ENCODE measurements around the gene ONECUT1.
"Not testable (repeated sequence)": the region's sequence is repeated elsewhere in the genome, so short reads cannot be mapped to it uniquely, and the experiment has no call there.

Gene ONECUT1

DNA sequence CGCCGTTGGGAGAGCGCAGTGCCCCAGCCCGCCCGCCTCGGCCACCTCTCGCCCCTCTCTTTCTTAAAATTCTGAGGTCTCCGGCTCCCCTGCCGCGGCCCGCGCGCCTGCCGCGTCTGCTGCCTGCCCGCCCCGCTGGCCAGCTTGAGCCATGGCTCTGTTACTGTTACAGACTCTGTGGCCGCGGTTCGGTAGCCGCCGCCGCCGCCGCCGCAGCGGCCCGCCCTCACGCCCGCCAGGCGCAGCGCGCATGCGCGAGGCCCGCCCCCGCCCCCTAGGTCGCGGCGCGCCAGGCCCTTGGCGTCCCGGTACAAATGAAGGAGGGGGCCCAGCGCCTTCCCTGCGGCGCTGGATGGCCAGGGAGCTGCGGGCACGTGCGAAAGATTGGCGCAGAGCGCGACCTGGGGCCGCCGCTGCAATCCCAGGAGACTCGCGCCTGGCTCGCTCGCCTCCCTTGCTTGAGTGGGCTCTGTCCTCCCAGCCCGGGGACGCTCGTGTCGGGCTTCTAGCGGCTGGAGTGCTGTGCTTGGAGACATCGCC lies at the start of gene ONECUT1:
TSS of gene ONECUT1 (minus strand) at position 168 of the 540 bp plus-strand sequence. CDS start 452 bp downstream, outside the sequence.
- H3K9ac ChIP-seq (ENCODE audit: low read length) = no peak within 1 kb of the TSS

GRCh38 chr15:52834379-52834778 lies 44.2 kb upstream of the ONECUT1 start:
- no peaks in the 10 kb centered on the region for H3K4me1 ChIP-seq (ENCODE audit: control insufficient read depth, insufficient read depth, low read length)
- H3K9me3 ChIP-seq (ENCODE audit: control insufficient read depth, low read length) = no peaks in the 10 kb centered on the region
- H3K4me3 ChIP-seq (ENCODE audit: low read length) = no peak overlapping the region
- H3K36me3 ChIP-seq (ENCODE audit: control insufficient read depth, insufficient read depth, low read length) = no peaks in the 10 kb centered on the region
- H3K27me3 ChIP-seq (ENCODE audit: control insufficient read depth, insufficient read depth, low read length) = no peaks in the 10 kb centered on the region
- H3K9ac ChIP-seq (ENCODE audit: low read length) = no peak overlapping the region

More for the DNA sequence above, at the start of gene ONECUT1:
- no peaks in the 10 kb centered on the region for H3K9me3 ChIP-seq (ENCODE audit: control insufficient read depth, low read length)
- peaks cover 83% of the 10 kb centered on the region for H3K27me3 ChIP-seq (ENCODE audit: control insufficient read depth, insufficient read depth, low read length)
- peak within 1 kb of the TSS; percentile 41 for H3K4me3 ChIP-seq (ENCODE audit: low read length)
- H3K36me3 ChIP-seq (ENCODE audit: control insufficient read depth, insufficient read depth, low read length) = no peaks in the 10 kb centered on the region
- peaks cover 19% of the 10 kb centered on the region for H3K4me1 ChIP-seq (ENCODE audit: control insufficient read depth, insufficient read depth, low read length)

DNA sequence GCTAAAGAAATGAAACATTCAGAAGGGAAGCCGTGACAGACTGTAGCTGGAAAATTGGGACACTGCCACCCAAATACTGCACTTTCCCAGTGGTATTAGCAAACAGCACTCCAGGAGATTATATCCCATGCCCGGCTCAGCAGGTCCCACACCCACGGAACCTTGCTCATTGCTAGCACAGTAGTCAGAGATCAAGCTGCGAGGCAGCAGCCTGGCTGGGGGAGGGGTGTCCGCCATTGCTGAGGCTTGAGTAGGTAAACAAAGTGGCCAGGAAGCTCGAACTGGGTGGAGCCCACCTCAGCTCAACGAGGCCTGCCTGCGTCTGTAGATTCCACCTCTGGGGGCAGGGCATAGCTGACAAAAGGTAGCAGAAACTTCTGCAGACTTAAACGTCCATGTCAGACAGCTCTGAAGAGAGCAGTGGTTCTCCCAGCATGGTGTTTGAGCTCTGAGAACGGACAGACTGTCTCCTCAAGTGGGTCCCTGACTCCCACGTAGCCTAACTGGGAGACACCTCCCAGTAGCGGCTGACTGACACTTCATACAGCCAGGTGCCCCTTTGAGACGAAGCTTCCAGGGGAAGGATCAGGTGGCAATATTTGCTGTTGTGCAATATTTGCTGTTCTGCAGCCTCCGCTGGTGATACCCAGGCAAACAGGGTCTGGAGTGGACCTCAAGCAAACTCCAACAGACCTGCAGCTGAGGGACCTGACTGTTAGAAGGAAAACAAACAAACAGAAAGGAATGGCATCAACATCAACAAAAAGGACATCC lies 34.2 kb upstream of the ONECUT1 start:
- not testable (repeated sequence) for H3K4me1 ChIP-seq (ENCODE audit: control insufficient read depth, insufficient read depth, low read length); H3K36me3 ChIP-seq (ENCODE audit: control insufficient read depth, insufficient read depth, low read length); H3K9me3 ChIP-seq (ENCODE audit: control insufficient read depth, low read length); H3K9ac ChIP-seq (ENCODE audit: low read length); H3K4me3 ChIP-seq (ENCODE audit: low read length); H3K27me3 ChIP-seq (ENCODE audit: control insufficient read depth, insufficient read depth, low read length)

DNA sequence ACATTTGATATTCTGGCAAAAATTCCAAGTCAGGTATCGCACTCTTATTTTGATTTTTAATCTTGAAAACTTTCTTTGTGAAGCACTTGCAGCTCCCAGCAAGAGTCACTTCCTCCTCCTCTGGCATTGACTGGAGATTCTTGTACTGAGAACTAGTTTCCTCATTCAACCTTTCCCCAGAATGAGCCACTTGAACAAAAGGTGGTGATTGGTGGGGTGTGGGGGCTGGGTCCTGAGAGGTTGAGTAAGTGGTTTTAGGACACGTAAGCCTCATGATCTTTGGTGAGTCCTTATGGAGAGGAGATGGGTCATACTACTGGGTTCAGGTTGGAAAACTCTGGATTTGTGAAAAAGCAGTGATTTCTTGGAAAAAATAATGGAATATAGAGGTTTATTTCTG lies 32.3 kb upstream of the ONECUT1 start:
- H3K27me3 ChIP-seq (ENCODE audit: control insufficient read depth, insufficient read depth, low read length) = no peaks in the 10 kb centered on the region
- no peak overlapping the region for H3K9ac ChIP-seq (ENCODE audit: low read length)
- no peaks in the 10 kb centered on the region for H3K4me1 ChIP-seq (ENCODE audit: control insufficient read depth, insufficient read depth, low read length)
- no peaks in the 10 kb centered on the region for H3K9me3 ChIP-seq (ENCODE audit: control insufficient read depth, low read length)
- H3K36me3 ChIP-seq (ENCODE audit: control insufficient read depth, insufficient read depth, low read length) = no peaks in the 10 kb centered on the region
- H3K4me3 ChIP-seq (ENCODE audit: low read length) = no peak overlapping the region

DNA sequence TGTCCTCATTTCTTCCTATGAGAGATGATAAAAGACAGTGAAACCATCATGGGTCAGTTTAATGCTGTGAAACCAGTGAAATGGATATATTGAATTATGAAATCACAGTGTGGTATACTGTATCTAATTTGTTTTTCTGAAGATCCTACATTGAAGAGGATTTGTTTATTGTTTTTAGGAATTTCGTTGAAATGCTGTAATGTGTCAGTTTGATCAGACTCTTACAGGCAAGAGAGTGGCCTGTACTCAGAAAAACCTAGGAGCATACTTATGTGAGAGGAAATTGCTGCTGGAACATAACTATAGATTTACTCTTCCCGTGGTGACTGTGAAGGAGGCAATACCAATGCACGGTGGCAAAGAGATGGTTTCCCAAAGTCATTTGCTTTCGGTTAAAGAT lies 29.1 kb upstream of the ONECUT1 start:
- Histone ChIP-seq H3K4me3 (ENCODE audit: low read length) (no peak overlapping the region), H3K36me3 (ENCODE audit: control insufficient read depth, insufficient read depth, low read length) (no peaks in the 10 kb centered on the region), H3K9ac (ENCODE audit: low read length) (no peak overlapping the region), H3K27me3 (ENCODE audit: control insufficient read depth, insufficient read depth, low read length) (no peaks in the 10 kb centered on the region), H3K4me1 (ENCODE audit: control insufficient read depth, insufficient read depth, low read length) (no peaks in the 10 kb centered on the region), H3K9me3 (ENCODE audit: control insufficient read depth, low read length) (no peaks in the 10 kb centered on the region)

DNA sequence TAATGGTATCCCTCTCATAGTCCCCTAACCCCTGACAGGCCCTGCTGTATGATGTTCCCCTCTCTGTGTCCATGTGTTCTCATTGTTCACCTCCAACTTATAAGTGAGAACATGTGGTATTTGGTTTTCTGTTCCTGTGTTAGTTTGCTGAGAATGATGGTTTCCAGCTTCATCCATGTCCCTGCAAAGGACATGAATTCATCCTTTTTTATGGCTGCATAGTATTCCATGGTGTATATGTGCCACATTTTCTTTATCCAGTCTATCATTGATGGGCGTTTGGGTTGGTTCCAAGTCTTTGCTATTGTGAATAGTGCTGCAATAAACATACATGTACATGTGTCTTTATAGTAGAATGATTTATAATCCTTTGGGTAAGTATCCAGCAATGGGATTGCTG lies 25.8 kb upstream of the ONECUT1 start:
- H3K36me3 ChIP-seq (ENCODE audit: control insufficient read depth, insufficient read depth, low read length); H3K27me3 ChIP-seq (ENCODE audit: control insufficient read depth, insufficient read depth, low read length); H3K4me1 ChIP-seq (ENCODE audit: control insufficient read depth, insufficient read depth, low read length); H3K4me3 ChIP-seq (ENCODE audit: low read length); H3K9ac ChIP-seq (ENCODE audit: low read length); H3K9me3 ChIP-seq (ENCODE audit: control insufficient read depth, low read length): not testable (repeated sequence)

DNA sequence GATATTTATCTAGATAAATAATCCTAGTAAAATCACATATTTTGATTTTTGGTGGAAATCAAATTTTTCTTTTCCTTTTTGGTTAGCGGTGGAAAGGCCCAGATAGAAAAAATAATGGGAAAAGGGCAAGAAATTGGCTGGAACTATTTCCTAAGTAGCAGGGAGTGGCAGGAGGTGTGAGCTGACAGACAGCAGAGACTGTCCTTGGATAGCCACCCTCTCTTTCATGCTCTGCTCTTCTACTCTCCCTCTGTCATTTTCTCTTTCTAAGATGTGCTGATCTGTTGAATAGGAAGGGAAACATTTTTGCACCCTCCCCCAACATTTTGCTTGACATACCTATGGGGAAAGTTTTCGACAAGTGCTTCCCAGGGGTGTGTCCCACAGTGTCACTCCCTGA lies 18.9 kb upstream of the ONECUT1 start:
- Histone ChIP-seq H3K4me1 (ENCODE audit: control insufficient read depth, insufficient read depth, low read length) (peaks cover 13% of the 10 kb centered on the region), H3K9me3 (ENCODE audit: control insufficient read depth, low read length) (no peaks in the 10 kb centered on the region), H3K27me3 (ENCODE audit: control insufficient read depth, insufficient read depth, low read length) (peaks cover 53% of the 10 kb centered on the region), H3K9ac (ENCODE audit: low read length) (no peak overlapping the region), H3K36me3 (ENCODE audit: control insufficient read depth, insufficient read depth, low read length) (no peaks in the 10 kb centered on the region), H3K4me3 (ENCODE audit: low read length) (no peak overlapping the region)

DNA sequence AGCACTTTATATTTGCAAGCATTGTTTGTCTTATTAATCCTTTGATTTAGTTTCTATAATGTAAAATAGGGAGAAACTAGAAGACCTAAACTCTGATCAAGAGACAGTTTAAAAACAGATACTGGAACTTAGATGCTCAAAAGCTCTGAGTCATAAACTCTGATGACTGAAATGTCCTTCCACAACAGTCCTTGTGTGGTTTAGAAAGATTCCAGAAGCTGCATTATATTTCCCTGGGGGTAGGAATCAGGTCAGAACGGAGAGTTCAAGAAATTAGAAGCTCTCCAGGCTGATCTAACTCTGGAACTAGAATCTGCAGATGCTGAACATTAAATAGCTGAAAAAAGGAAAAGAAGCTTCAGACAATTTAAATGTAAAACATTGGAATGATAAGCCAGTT lies 18.3 kb upstream of the ONECUT1 start:
- no peaks in the 10 kb centered on the region for H3K36me3 ChIP-seq (ENCODE audit: control insufficient read depth, insufficient read depth, low read length)
- H3K4me1 ChIP-seq (ENCODE audit: control insufficient read depth, insufficient read depth, low read length) = peaks cover 16% of the 10 kb centered on the region
- no peaks in the 10 kb centered on the region for H3K9me3 ChIP-seq (ENCODE audit: control insufficient read depth, low read length)
- no peak overlapping the region for H3K4me3 ChIP-seq (ENCODE audit: low read length)
- no peak overlapping the region for H3K9ac ChIP-seq (ENCODE audit: low read length)
- H3K27me3 ChIP-seq (ENCODE audit: control insufficient read depth, insufficient read depth, low read length) = peaks cover 58% of the 10 kb centered on the region

DNA sequence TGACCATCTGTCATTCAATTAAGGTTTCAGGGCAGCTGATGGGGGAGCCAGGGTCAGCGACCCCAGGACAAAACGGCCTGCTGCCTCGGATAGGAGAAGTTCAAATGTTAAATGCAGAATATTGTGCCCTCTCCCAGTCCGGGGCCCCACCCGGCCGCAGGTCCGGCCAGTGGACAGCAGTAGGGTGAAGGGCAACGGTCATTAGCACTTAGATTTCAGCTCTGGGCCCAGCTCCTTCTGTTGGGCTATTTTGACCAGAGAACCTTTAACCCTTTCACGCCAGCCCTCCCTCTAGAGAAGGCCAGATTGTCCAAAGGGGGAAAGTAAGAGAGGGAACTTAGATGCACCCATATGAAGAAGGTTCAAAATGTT lies 16.1 kb upstream of the ONECUT1 start:
- Histone ChIP-seq H3K36me3 (ENCODE audit: control insufficient read depth, insufficient read depth, low read length) (no peaks in the 10 kb centered on the region), H3K4me3 (ENCODE audit: low read length) (no peak overlapping the region), H3K9ac (ENCODE audit: low read length) (no peak overlapping the region), H3K4me1 (ENCODE audit: control insufficient read depth, insufficient read depth, low read length) (peaks cover 19% of the 10 kb centered on the region), H3K9me3 (ENCODE audit: control insufficient read depth, low read length) (no peaks in the 10 kb centered on the region), H3K27me3 (ENCODE audit: control insufficient read depth, insufficient read depth, low read length) (peaks cover 78% of the 10 kb centered on the region)

- H3K4me1 ChIP-seq (ENCODE audit: control insufficient read depth, insufficient read depth, low read length) = peaks cover 19% of the 10 kb centered on the region
- no peak overlapping the region for H3K4me3 ChIP-seq (ENCODE audit: low read length)
- peaks cover 83% of the 10 kb centered on the region for H3K27me3 ChIP-seq (ENCODE audit: control insufficient read depth, insufficient read depth, low read length)
- H3K9ac ChIP-seq (ENCODE audit: low read length) = no peak overlapping the region
- H3K9me3 ChIP-seq (ENCODE audit: control insufficient read depth, low read length) = no peaks in the 10 kb centered on the region
- no peaks in the 10 kb centered on the region for H3K36me3 ChIP-seq (ENCODE audit: control insufficient read depth, insufficient read depth, low read length)
Measured at GRCh38 chr15:52805351-52806283, 15.5 kb upstream of the ONECUT1 start.

- Histone ChIP-seq H3K9ac (ENCODE audit: low read length) (no peak overlapping the region), H3K9me3 (ENCODE audit: control insufficient read depth, low read length) (no peaks in the 10 kb centered on the region), H3K36me3 (ENCODE audit: control insufficient read depth, insufficient read depth, low read length) (no peaks in the 10 kb centered on the region), H3K4me3 (ENCODE audit: low read length) (peak overlapping the region; percentile 36), H3K4me1 (ENCODE audit: control insufficient read depth, insufficient read depth, low read length) (peaks cover 22% of the 10 kb centered on the region), H3K27me3 (ENCODE audit: control insufficient read depth, insufficient read depth, low read length) (peaks cover 87% of the 10 kb centered on the region)
Measured at GRCh38 chr15:52804526-52805081, 14.5 kb upstream of the ONECUT1 start.

All from mucosa of stomach (tissue), 1 donor.